Measurements from ENCODE around the gene ECEL1. TPM values are rescaled to one million over a fixed set of nuclear protein-coding genes. Genes with fewer than 3 reads are reported as not detected.
A peak's percentile ranks its signal among the peaks of the same experiment; 100 is the strongest.
"Not testable (repeated sequence)": the region's sequence is repeated elsewhere in the genome, so short reads cannot be mapped to it uniquely, and the experiment has no call there.

ECEL1 gene
- total RNA-seq, 1 experiment from 2014 or later = not detected

- not testable (repeated sequence) for DNase-seq (ENCODE audit: low spot score)
These were observed 44.6 kb downstream of the ECEL1 start for GRCh38 chr2:232443047-232443446.

- DNase-seq (ENCODE audit: low spot score) = not testable (repeated sequence)
These were observed 45.2 kb downstream of the ECEL1 start for GRCh38 chr2:232442431-232442830.

GRCh38 chr2:232441922-232442321 lies 45.7 kb downstream of the ECEL1 start:
- DNase-seq (ENCODE audit: low spot score) = not testable (repeated sequence)

GRCh38 chr2:232441147-232441651 lies 46.4 kb downstream of the ECEL1 start:
- DNase-seq (ENCODE audit: low spot score) = no peak

- peak; percentile 56 for DNase-seq (ENCODE audit: low spot score)
These were observed 47.2 kb downstream of the ECEL1 start for GRCh38 chr2:232440220-232441018.

GRCh38 chr2:232439758-232440135 lies 47.9 kb downstream of the ECEL1 start:
- DNase-seq (ENCODE audit: low spot score) = no peak

GRCh38 chr2:232438951-232439757 lies 48.5 kb downstream of the ECEL1 start:
- DNase-seq (ENCODE audit: low spot score) = peak; percentile 27

- DNase-seq (ENCODE audit: low spot score) = no peak
These were observed 49.5 kb downstream of the ECEL1 start for GRCh38 chr2:232438091-232438490.

- no peak for DNase-seq (ENCODE audit: low spot score)
These were observed 50.5 kb downstream of the ECEL1 start for GRCh38 chr2:232437195-232437571.

- no peak for DNase-seq (ENCODE audit: low spot score)
These were observed 51.0 kb downstream of the ECEL1 start for GRCh38 chr2:232436381-232437194.

GRCh38 chr2:232435805-232436204 lies 51.8 kb downstream of the ECEL1 start:
- DNase-seq (ENCODE audit: low spot score) = no peak

- DNase-seq (ENCODE audit: low spot score) = no peak
These were observed 52.3 kb downstream of the ECEL1 start for GRCh38 chr2:232435375-232435648.

- no peak for DNase-seq (ENCODE audit: low spot score)
These were observed 52.9 kb downstream of the ECEL1 start for GRCh38 chr2:232434563-232435374.

GRCh38 chr2:232434091-232434490 lies 53.5 kb downstream of the ECEL1 start:
- no peak for DNase-seq (ENCODE audit: low spot score)

- DNase-seq (ENCODE audit: low spot score) = not testable (repeated sequence)
These were observed 54.0 kb downstream of the ECEL1 start for GRCh38 chr2:232433622-232434021.

- no peak for DNase-seq (ENCODE audit: low spot score)
These were observed 54.9 kb downstream of the ECEL1 start for GRCh38 chr2:232432598-232433184.

- no peak for DNase-seq (ENCODE audit: low spot score)
These were observed 55.7 kb downstream of the ECEL1 start for GRCh38 chr2:232431705-232432590.
